Measurements from ENCODE around the gene HIF1A. TPM values are rescaled to one million over a fixed set of nuclear protein-coding genes. Genes with fewer than 3 reads are reported as not detected.
A peak's percentile ranks its signal among the peaks of the same experiment; 100 is the strongest.
"Not testable (repeated sequence)": the region's sequence is repeated elsewhere in the genome, so short reads cannot be mapped to it uniquely, and the experiment has no call there.

HIF1A gene
- total RNA-seq, 2 donors from 2014 or later = 175 to 204 TPM

GRCh38 chr14:61705017-61705416, 9.7 kb downstream of the HIF1A start:
- H3K4me3 Mint-ChIP-seq = no peak overlapping the region
- no peak for DNase-seq
- peaks cover 48% of the 10 kb centered on the region for H3K4me1 Mint-ChIP-seq
- no peaks in the 10 kb centered on the region for H3K27me3 Mint-ChIP-seq
- no peaks in the 10 kb centered on the region for H3K36me3 Mint-ChIP-seq (ENCODE audit: low read depth)
- no peak for ATAC-seq
- no peaks in the 10 kb centered on the region for H3K9me3 ChIP-seq (ENCODE audit: control insufficient read depth, low read length, poor library complexity, severe bottlenecking)
- no peak overlapping the region for H3K27ac Mint-ChIP-seq

- no peaks in the 10 kb centered on the region for H3K36me3 Mint-ChIP-seq (ENCODE audit: low read depth)
- DNase-seq = no peak
- no peak for ATAC-seq
- H3K4me1 Mint-ChIP-seq = peaks cover 43% of the 10 kb centered on the region
- no peaks in the 10 kb centered on the region for H3K27me3 Mint-ChIP-seq
- H3K27ac Mint-ChIP-seq = peak overlapping the region; percentile 8
- H3K4me3 Mint-ChIP-seq = peak overlapping the region; percentile 37
- H3K9me3 ChIP-seq (ENCODE audit: control insufficient read depth, low read length, poor library complexity, severe bottlenecking) = no peaks in the 10 kb centered on the region
Observed at GRCh38 chr14:61706096-61706690, 10.9 kb downstream of the HIF1A start.

- H3K27ac Mint-ChIP-seq; H3K9me3 ChIP-seq (ENCODE audit: control insufficient read depth, low read length, poor library complexity, severe bottlenecking); H3K27me3 Mint-ChIP-seq; H3K4me3 Mint-ChIP-seq; DNase-seq; H3K36me3 Mint-ChIP-seq (ENCODE audit: low read depth); ATAC-seq: not testable (repeated sequence)
- H3K4me1 Mint-ChIP-seq = peaks cover 52% of the 10 kb centered on the region
Observed at GRCh38 chr14:61707774-61708173, 12.5 kb downstream of the HIF1A start.

GRCh38 chr14:61708693-61709092, 13.4 kb downstream of the HIF1A start:
- H3K4me1 Mint-ChIP-seq = peaks cover 54% of the 10 kb centered on the region
- not testable (repeated sequence) for H3K27me3 Mint-ChIP-seq; DNase-seq; H3K36me3 Mint-ChIP-seq (ENCODE audit: low read depth); H3K9me3 ChIP-seq (ENCODE audit: control insufficient read depth, low read length, poor library complexity, severe bottlenecking); ATAC-seq
- H3K27ac Mint-ChIP-seq = peak overlapping the region; percentile 57
- peak overlapping the region; percentile 42 for H3K4me3 Mint-ChIP-seq

GRCh38 chr14:61710853-61711817, 15.8 kb downstream of the HIF1A start:
- Mint-ChIP-seq H3K4me1 (peaks cover 42% of the 10 kb centered on the region), H3K27ac (peak overlapping the region; percentile 89), H3K4me3 (peak overlapping the region; percentile 62), H3K27me3 (no peaks in the 10 kb centered on the region), H3K36me3 (ENCODE audit: low read depth) (no peaks in the 10 kb centered on the region)
- ATAC-seq (peak; percentile 40), DNase-seq (no peak)
- no peaks in the 10 kb centered on the region for H3K9me3 ChIP-seq (ENCODE audit: control insufficient read depth, low read length, poor library complexity, severe bottlenecking)

GRCh38 chr14:61712137-61712536, 16.8 kb downstream of the HIF1A start:
- H3K4me3 Mint-ChIP-seq = peak overlapping the region; percentile 62
- no peaks in the 10 kb centered on the region for H3K9me3 ChIP-seq (ENCODE audit: control insufficient read depth, low read length, poor library complexity, severe bottlenecking)
- DNase-seq (no peak), ATAC-seq (no peak)
- H3K4me1 Mint-ChIP-seq = peaks cover 41% of the 10 kb centered on the region
- peak overlapping the region; percentile 89 for H3K27ac Mint-ChIP-seq
- no peaks in the 10 kb centered on the region for H3K36me3 Mint-ChIP-seq (ENCODE audit: low read depth)
- no peaks in the 10 kb centered on the region for H3K27me3 Mint-ChIP-seq

- peak overlapping the region; percentile 21 for H3K4me3 Mint-ChIP-seq
- DNase-seq (no peak), ATAC-seq (no peak)
- no peaks in the 10 kb centered on the region for H3K27me3 Mint-ChIP-seq
- no peaks in the 10 kb centered on the region for H3K9me3 ChIP-seq (ENCODE audit: control insufficient read depth, low read length, poor library complexity, severe bottlenecking)
- H3K4me1 Mint-ChIP-seq = peaks cover 43% of the 10 kb centered on the region
- H3K36me3 Mint-ChIP-seq (ENCODE audit: low read depth) = no peaks in the 10 kb centered on the region
- peak overlapping the region; percentile 89 for H3K27ac Mint-ChIP-seq
Observed at GRCh38 chr14:61713724-61714437, 18.6 kb downstream of the HIF1A start.

GRCh38 chr14:61716956-61717355, 21.6 kb downstream of the HIF1A start:
- Mint-ChIP-seq H3K27ac (peak overlapping the region; percentile 39), H3K4me1 (peaks cover 44% of the 10 kb centered on the region), H3K36me3 (ENCODE audit: low read depth) (no peaks in the 10 kb centered on the region), H3K27me3 (no peaks in the 10 kb centered on the region), H3K4me3 (no peak overlapping the region)
- no peak for DNase-seq
- ATAC-seq = no peak
- no peaks in the 10 kb centered on the region for H3K9me3 ChIP-seq (ENCODE audit: control insufficient read depth, low read length, poor library complexity, severe bottlenecking)

- Mint-ChIP-seq H3K27me3 (no peaks in the 10 kb centered on the region), H3K4me3 (no peak overlapping the region), H3K4me1 (peaks cover 37% of the 10 kb centered on the region), H3K36me3 (ENCODE audit: low read depth) (no peaks in the 10 kb centered on the region), H3K27ac (peak overlapping the region; percentile 88)
- DNase-seq (no peak), ATAC-seq (no peak)
- no peaks in the 10 kb centered on the region for H3K9me3 ChIP-seq (ENCODE audit: control insufficient read depth, low read length, poor library complexity, severe bottlenecking)
Observed at GRCh38 chr14:61718039-61718438, 22.7 kb downstream of the HIF1A start.

GRCh38 chr14:61719344-61720293, 24.3 kb downstream of the HIF1A start:
- Mint-ChIP-seq H3K4me1 (peaks cover 40% of the 10 kb centered on the region), H3K27me3 (no peaks in the 10 kb centered on the region), H3K27ac (peak overlapping the region; percentile 88), H3K4me3 (peak overlapping the region; percentile 67), H3K36me3 (ENCODE audit: low read depth) (peaks cover 4% of the 10 kb centered on the region)
- DNase-seq (no peak), ATAC-seq (peak; percentile 73)
- no peaks in the 10 kb centered on the region for H3K9me3 ChIP-seq (ENCODE audit: control insufficient read depth, low read length, poor library complexity, severe bottlenecking)

GRCh38 chr14:61720294-61720661, 25.0 kb downstream of the HIF1A start:
- Mint-ChIP-seq H3K27me3 (no peaks in the 10 kb centered on the region), H3K4me3 (peak overlapping the region; percentile 62), H3K36me3 (ENCODE audit: low read depth) (peaks cover 8% of the 10 kb centered on the region), H3K27ac (peak overlapping the region; percentile 88), H3K4me1 (peaks cover 45% of the 10 kb centered on the region)
- peak; percentile 30 for ATAC-seq
- no peaks in the 10 kb centered on the region for H3K9me3 ChIP-seq (ENCODE audit: control insufficient read depth, low read length, poor library complexity, severe bottlenecking)
- DNase-seq = no peak

GRCh38 chr14:61720741-61721140, 25.4 kb downstream of the HIF1A start:
- no peaks in the 10 kb centered on the region for H3K9me3 ChIP-seq (ENCODE audit: control insufficient read depth, low read length, poor library complexity, severe bottlenecking)
- H3K4me3 Mint-ChIP-seq = peak overlapping the region; percentile 25
- H3K27me3 Mint-ChIP-seq = no peaks in the 10 kb centered on the region
- DNase-seq (no peak), ATAC-seq (no peak)
- H3K27ac Mint-ChIP-seq = peak overlapping the region; percentile 88
- peaks cover 8% of the 10 kb centered on the region for H3K36me3 Mint-ChIP-seq (ENCODE audit: low read depth)
- peaks cover 42% of the 10 kb centered on the region for H3K4me1 Mint-ChIP-seq
